MM.1S (cell line): ENCODE measurements around the gene TFPI2.

ENCODE experiments used
- DNase-seq: peaks from one replicate; pipeline ENCODE4 v3.0.0-alpha.2; 2015
- H2AFZ ChIP-seq: fragments of 300-600 bp; sonication (generic); 2 replicates; pipeline ENCODE4 v1.6.0; 2016; ENCODE audit warnings: antibody characterized with exemption, low read length
- H3F3A ChIP-seq: fragments of 300-600 bp; sonication (generic); 2 replicates; pipeline ENCODE4 v1.6.1; 2016; ENCODE audit warnings: mild to moderate bottlenecking, antibody characterized with exemption, low read length, moderate library complexity, mixed read lengths; ENCODE audit not compliant: insufficient read depth
- H3K27ac ChIP-seq: fragments of 300-600 bp; sonication (generic); 2 replicates; pipeline ENCODE4 v1.5.1; 2016; ENCODE audit warnings: mild to moderate bottlenecking, low read length
- H3K27me3 ChIP-seq: fragments of 300-600 bp; sonication (generic); replicated peaks from 2 replicates; pipeline ENCODE4 v1.6.0; 2016; ENCODE audit warnings: low read length; ENCODE audit not compliant: insufficient read depth
- H3K36me3 ChIP-seq: fragments of 300-600 bp; sonication (generic); replicated peaks from 2 replicates; pipeline ENCODE4 v1.6.1; 2016; ENCODE audit warnings: mild to moderate bottlenecking, low read length, mixed read lengths; ENCODE audit not compliant: insufficient read depth
- H3K4me1 ChIP-seq: fragments of 300-600 bp; sonication (generic); 2 replicates; pipeline ENCODE4 v1.6.1; 2016; ENCODE audit warnings: low read length, mixed read lengths
- H3K4me2 ChIP-seq: fragments of 300-600 bp; sonication (generic); 2 replicates; pipeline ENCODE4 v1.6.0; 2016; ENCODE audit warnings: low read depth, low read length
- H3K4me3 ChIP-seq: fragments of 300-600 bp; sonication (generic); 2 replicates; pipeline ENCODE4 v1.5.1; 2016; ENCODE audit warnings: low read length, mixed read lengths
- H3K79me2 ChIP-seq: fragments of 300-600 bp; sonication (generic); 2 replicates; pipeline ENCODE4 v1.6.1; 2016; ENCODE audit warnings: mixed run types, low read length, mixed read lengths
- H3K9ac ChIP-seq: fragments of 300-600 bp; sonication (generic); 2 replicates; pipeline ENCODE4 v1.6.1; 2016; ENCODE audit warnings: low read length, mixed read lengths
- H3K9me2 ChIP-seq: fragments of 300-600 bp; sonication (generic); replicated peaks from 2 replicates; pipeline ENCODE4 v1.6.1; 2016; ENCODE audit warnings: mild to moderate bottlenecking, low read length, mixed read lengths; ENCODE audit not compliant: insufficient read depth
- H3K9me3 ChIP-seq: fragments of 300-600 bp; sonication (generic); replicated peaks from 2 replicates; pipeline ENCODE4 v1.6.1; 2016; ENCODE audit warnings: mild to moderate bottlenecking, low read length, mixed read lengths; ENCODE audit not compliant: insufficient read depth
- H4K20me1 ChIP-seq: fragments of 300-600 bp; sonication (generic); 2 replicates; pipeline ENCODE4 v1.6.1; 2016; ENCODE audit warnings: mild to moderate bottlenecking, low read length, moderate library complexity, mixed read lengths; ENCODE audit not compliant: insufficient read depth
- EZH2 ChIP-seq: fragments of 300-600 bp; sonication (generic); optimal IDR thresholded peaks from 2 replicates; pipeline ENCODE3; 2017; ENCODE audit warnings: low read depth, mild to moderate bottlenecking, antibody characterized with exemption, low read length, mixed read lengths
- EZH2phosphoT487 ChIP-seq: fragments of 300-600 bp; sonication (generic); IDR thresholded peaks from 2 replicates; pipeline ENCODE4 v1.6.1; 2018; ENCODE audit warnings: antibody characterized with exemption, low read length
- TF ChIP-seq, protein P1 (sequence below): fragments of 300-600 bp; sonication (generic); IDR thresholded peaks from 2 replicates; pipeline ENCODE4 v1.5.1; 2016; ENCODE audit warnings: antibody characterized with exemption, low read length, mixed read lengths

Gene TFPI2

DNA sequence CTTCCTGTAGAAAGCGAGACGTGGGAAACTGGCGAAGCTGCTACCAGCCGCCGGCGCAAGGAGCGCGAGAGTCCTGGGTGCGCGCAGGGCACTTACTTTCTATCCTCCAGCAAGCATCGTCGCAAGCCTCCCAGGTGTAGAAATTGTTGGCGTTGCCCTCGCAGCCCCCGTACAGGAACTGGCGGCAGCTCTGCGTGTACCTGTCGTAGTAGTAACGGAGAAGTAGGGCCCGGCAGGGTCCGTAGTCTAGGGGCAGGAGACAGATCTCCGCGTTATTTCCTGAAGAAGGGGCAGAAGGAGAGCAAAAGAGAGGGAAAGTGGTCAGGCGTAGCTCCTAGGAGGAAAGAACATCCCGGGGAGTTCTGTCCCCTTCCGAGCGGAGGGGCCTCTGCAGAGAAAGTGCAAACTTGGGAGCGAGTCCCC, 501 bp downstream of the TFPI2 start:
- no peaks in the 10 kb centered on the region for H3F3A ChIP-seq
- H3K9ac ChIP-seq = no peak overlapping the region
- H3K9me2 ChIP-seq = no peaks in the 10 kb centered on the region
- H3K4me2 ChIP-seq = peak overlapping the region; percentile 53
- H3K4me3 ChIP-seq = peak overlapping the region; percentile 47
- H3K27ac ChIP-seq = no peak overlapping the region
- DNase-seq = peak; percentile 22
- no peaks in the 10 kb centered on the region for H3K4me1 ChIP-seq
- no peaks in the 10 kb centered on the region for H3K36me3 ChIP-seq
- H4K20me1 ChIP-seq = no peaks in the 10 kb centered on the region
- H2AFZ ChIP-seq = peak overlapping the region; percentile 57
- no peaks in the 10 kb centered on the region for H3K79me2 ChIP-seq
- H3K27me3 ChIP-seq = no peaks in the 10 kb centered on the region
- TF ChIP-seq EZH2 = no peak
- TF ChIP-seq, protein P1, sequence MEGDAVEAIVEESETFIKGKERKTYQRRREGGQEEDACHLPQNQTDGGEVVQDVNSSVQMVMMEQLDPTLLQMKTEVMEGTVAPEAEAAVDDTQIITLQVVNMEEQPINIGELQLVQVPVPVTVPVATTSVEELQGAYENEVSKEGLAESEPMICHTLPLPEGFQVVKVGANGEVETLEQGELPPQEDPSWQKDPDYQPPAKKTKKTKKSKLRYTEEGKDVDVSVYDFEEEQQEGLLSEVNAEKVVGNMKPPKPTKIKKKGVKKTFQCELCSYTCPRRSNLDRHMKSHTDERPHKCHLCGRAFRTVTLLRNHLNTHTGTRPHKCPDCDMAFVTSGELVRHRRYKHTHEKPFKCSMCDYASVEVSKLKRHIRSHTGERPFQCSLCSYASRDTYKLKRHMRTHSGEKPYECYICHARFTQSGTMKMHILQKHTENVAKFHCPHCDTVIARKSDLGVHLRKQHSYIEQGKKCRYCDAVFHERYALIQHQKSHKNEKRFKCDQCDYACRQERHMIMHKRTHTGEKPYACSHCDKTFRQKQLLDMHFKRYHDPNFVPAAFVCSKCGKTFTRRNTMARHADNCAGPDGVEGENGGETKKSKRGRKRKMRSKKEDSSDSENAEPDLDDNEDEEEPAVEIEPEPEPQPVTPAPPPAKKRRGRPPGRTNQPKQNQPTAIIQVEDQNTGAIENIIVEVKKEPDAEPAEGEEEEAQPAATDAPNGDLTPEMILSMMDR = no peak; the same call in 1 of the 2 replicates
- no peak for TF ChIP-seq EZH2phosphoT487
- H3K9me3 ChIP-seq = no peaks in the 10 kb centered on the region

DNA sequence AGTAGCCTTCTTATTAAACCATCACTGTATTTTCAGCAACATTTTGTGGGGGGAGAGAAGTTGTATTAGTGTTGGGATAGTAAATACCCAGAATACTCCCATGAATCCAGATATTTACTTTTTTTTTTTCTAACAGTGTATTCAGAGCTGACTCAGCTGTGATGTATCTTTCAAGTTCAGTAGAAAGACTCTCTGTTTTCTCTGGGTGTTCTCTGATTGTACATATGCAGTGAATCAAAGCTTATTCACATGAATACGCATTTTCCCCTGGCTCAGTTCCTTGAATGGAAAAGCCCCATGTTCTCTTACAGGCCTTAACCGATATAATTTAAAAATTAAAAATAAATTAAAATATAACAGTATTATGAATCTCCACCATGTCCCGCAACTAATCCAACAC, 1.3 kb downstream of the TFPI2 start:
- no peak for TF ChIP-seq EZH2phosphoT487
- TF ChIP-seq EZH2 = no peak
- TF ChIP-seq, protein P1 = no peak
- Histone ChIP-seq H3K27me3 (no peaks in the 10 kb centered on the region), H4K20me1 (no peaks in the 10 kb centered on the region), H3K9me3 (no peaks in the 10 kb centered on the region), H3F3A (no peaks in the 10 kb centered on the region), H2AFZ (no peak overlapping the region), H3K79me2 (no peaks in the 10 kb centered on the region), H3K27ac (no peak overlapping the region), H3K4me3 (no peak overlapping the region), H3K9ac (no peak overlapping the region), H3K36me3 (no peaks in the 10 kb centered on the region), H3K9me2 (no peaks in the 10 kb centered on the region), H3K4me1 (no peaks in the 10 kb centered on the region), H3K4me2 (no peak overlapping the region)
- DNase-seq = no peak

DNA sequence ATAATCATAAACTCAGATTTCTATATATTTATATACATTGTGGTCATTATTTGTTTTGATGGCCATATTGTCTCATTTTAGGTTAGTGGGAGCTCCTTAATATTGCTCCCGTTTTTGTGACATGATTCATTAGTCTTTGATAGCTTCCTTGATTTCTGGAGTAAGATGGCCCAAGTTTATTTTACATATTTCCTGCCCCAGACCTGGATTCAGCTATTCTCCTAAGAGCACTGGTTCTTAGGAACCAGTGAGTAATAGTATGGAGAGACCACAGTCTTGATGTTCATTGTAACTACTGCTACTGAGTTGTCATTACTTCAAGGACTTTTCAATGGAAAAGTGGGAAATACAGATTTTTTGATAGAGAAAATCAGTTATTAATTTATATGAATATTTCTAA, 6.0 kb downstream of the TFPI2 start:
- no peak for TF ChIP-seq EZH2phosphoT487
- no peak for TF ChIP-seq EZH2
- TF ChIP-seq, protein P1 = no peak
- Histone ChIP-seq H3K36me3 (no peaks in the 10 kb centered on the region), H3K27me3 (no peaks in the 10 kb centered on the region), H3K9ac (no peak overlapping the region), H3K9me3 (no peaks in the 10 kb centered on the region), H3K4me1 (no peaks in the 10 kb centered on the region), H3K4me2 (no peak overlapping the region), H4K20me1 (no peaks in the 10 kb centered on the region), H3K79me2 (no peaks in the 10 kb centered on the region), H3K9me2 (no peaks in the 10 kb centered on the region), H2AFZ (no peak overlapping the region), H3K27ac (no peak overlapping the region), H3F3A (no peaks in the 10 kb centered on the region), H3K4me3 (no peak overlapping the region)
- DNase-seq = no peak
